GM18517 (cell line): ENCODE measurements around the gene BANP.
"Not testable (repeated sequence)": the region's sequence is repeated elsewhere in the genome, so short reads cannot be mapped to it uniquely, and the experiment has no call there.

Experiments
- ATAC-seq: cut with Tn5 transposase; IDR thresholded peaks from one replicate; pipeline ENCODE4 v1.9.1; 2021; ENCODE audit warnings: mild to moderate bottlenecking, moderate library complexity; ENCODE audit not compliant: unreplicated experiment

The BANP gene

GRCh38 chr16:87926246-87927194 is 24.7 kb upstream of the BANP start:
- ATAC-seq: no peak

- no peak for ATAC-seq
Measured at GRCh38 chr16:87927195-87927562, 24.1 kb upstream of the BANP start.

GRCh38 chr16:87929986-87930385 is 21.2 kb upstream of the BANP start:
- ATAC-seq: no peak

- no peak for ATAC-seq
Measured at GRCh38 chr16:87930456-87930855, 20.8 kb upstream of the BANP start.

GRCh38 chr16:87931504-87931903 is 19.7 kb upstream of the BANP start:
- ATAC-seq: no peak

- ATAC-seq: not testable (repeated sequence)
Measured at GRCh38 chr16:87932475-87933139, 18.6 kb upstream of the BANP start.

- no peak for ATAC-seq
Measured at GRCh38 chr16:87933140-87933495, 18.1 kb upstream of the BANP start.

GRCh38 chr16:87934752-87935425 is 16.3 kb upstream of the BANP start:
- ATAC-seq: not testable (repeated sequence)

- ATAC-seq: not testable (repeated sequence)
Measured at GRCh38 chr16:87936016-87936374, 15.2 kb upstream of the BANP start.

GRCh38 chr16:87936375-87937230 is 14.6 kb upstream of the BANP start, which contains the start of gene CA5A:
Gene CA5A, minus strand, starts transcription at chr16:87936529. Its CDS starts 79 bp downstream, at chr16:87936450.
- ATAC-seq: no peak

- not testable (repeated sequence) for ATAC-seq
Measured at GRCh38 chr16:87937231-87937542, 14.0 kb upstream of the BANP start.

- no peak for ATAC-seq
Measured at GRCh38 chr16:87938412-87938949, 12.8 kb upstream of the BANP start.

- no peak for ATAC-seq
Measured at GRCh38 chr16:87939562-87940423, 11.4 kb upstream of the BANP start.

GRCh38 chr16:87942680-87943079 is 8.6 kb upstream of the BANP start:
- no peak for ATAC-seq

- no peak for ATAC-seq
Measured at GRCh38 chr16:87945351-87946042, 5.7 kb upstream of the BANP start.

- no peak for ATAC-seq
Measured at GRCh38 chr16:87946596-87947347, 4.5 kb upstream of the BANP start.

GRCh38 chr16:87947356-87948118 is 3.7 kb upstream of the BANP start:
- ATAC-seq: no peak

GRCh38 chr16:87948119-87948545 is 3.1 kb upstream of the BANP start:
- no peak for ATAC-seq
